Non-pigmented ciliary epithelial cell (primary cell): ENCODE measurements around the gene NDEL1.

Experiments used
- DNase-seq: peaks from one replicate; pipeline ENCODE4 v3.0.0-alpha.2; 2010; ENCODE audit warnings: low read depth

The NDEL1 gene

GRCh38 chr17:8504460-8505207 is 69.0 kb downstream of the NDEL1 start:
- DNase-seq = no peak

GRCh38 chr17:8506145-8506544 is 70.5 kb downstream of the NDEL1 start:
- no peak for DNase-seq

DNA sequence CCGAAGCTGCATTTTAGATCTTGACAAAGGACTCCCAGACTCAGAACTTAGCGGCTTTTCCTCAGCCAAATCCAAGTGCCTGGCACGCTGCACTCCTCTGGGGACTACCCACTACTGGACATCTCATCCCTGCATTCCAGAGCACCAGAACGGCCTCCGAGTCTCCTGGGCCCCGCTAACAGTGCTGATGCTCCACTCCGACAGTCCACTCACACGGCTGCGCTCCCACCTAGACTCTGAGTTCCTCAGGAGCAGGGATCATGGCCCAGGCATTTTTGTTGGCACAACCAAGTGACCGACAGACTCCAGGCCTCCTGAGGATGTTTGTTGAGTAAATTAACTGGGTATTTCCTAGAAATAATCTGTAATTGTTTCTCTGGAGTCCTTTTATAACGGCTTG is 79.1 kb downstream of the NDEL1 start:
- no peak for DNase-seq
